RPMI7951 (cell line): Measurements from ENCODE around the gene MGAT5. TPM values are rescaled to one million over a fixed set of nuclear protein-coding genes. Genes with fewer than 3 reads are reported as not detected.

ENCODE experiments used
- DNase-seq: peaks from one replicate; pipeline ENCODE4 v3.0.0-alpha.2; 2012; ENCODE audit warnings: low read depth
- total RNA-seq: library from RNA; depleted of rRNA; stranded (reverse); fragments of >200 nt; shearing (Covaris generic); gene quantifications from 2 replicates; pipeline ENCODE4 v1.2.3, GENCODE V29; 2014; rRNA removed

MGAT5 gene, protein sequence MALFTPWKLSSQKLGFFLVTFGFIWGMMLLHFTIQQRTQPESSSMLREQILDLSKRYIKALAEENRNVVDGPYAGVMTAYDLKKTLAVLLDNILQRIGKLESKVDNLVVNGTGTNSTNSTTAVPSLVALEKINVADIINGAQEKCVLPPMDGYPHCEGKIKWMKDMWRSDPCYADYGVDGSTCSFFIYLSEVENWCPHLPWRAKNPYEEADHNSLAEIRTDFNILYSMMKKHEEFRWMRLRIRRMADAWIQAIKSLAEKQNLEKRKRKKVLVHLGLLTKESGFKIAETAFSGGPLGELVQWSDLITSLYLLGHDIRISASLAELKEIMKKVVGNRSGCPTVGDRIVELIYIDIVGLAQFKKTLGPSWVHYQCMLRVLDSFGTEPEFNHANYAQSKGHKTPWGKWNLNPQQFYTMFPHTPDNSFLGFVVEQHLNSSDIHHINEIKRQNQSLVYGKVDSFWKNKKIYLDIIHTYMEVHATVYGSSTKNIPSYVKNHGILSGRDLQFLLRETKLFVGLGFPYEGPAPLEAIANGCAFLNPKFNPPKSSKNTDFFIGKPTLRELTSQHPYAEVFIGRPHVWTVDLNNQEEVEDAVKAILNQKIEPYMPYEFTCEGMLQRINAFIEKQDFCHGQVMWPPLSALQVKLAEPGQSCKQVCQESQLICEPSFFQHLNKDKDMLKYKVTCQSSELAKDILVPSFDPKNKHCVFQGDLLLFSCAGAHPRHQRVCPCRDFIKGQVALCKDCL
- 23.9 and 31.0 TPM in 2 replicates for total RNA-seq

DNA sequence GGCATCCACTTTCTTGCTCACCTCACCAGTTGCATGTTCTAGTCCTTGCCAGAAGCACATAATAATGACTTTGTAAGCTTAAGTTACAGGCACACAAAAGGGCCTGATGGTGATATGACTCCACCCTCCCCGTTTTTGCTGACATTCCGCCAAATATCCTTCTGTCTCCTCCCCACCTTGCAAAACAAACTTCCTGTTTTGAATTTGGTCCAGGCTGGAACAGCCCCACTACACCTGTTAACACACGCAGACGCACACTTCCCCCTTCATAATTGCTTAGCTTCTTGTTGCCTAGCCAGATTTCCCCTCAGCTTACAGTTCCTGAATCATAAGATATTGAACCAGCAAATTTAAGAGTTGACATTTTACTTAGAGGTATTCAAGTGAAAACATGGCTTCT is at the start of gene MGAT5:
Gene MGAT5, plus strand, starts transcription at position 269 of the 400 bp plus-strand sequence. CDS start 332 bp downstream, outside the sequence.
- DNase-seq = no peak

DNA sequence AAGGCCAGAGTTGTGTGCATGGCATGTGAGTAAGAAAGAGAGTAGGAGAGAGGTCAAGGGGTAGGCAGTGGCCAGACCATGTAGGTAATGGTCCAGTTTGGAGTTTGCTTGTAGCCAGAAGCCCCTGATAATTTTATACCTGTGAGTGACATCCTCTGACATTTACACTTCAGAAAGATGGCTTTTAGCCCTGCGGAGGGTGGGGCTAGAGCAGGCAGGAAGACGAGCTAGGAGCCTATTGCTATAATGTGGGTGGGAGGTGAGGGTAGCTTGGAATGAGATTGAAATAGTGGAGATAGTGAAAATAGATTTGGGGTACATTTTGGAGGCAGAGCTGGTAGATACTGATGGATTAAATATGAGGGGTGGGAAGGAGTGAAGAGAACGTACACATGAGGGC is 48.8 kb upstream of the MGAT5 start:
- DNase-seq = no peak

DNA sequence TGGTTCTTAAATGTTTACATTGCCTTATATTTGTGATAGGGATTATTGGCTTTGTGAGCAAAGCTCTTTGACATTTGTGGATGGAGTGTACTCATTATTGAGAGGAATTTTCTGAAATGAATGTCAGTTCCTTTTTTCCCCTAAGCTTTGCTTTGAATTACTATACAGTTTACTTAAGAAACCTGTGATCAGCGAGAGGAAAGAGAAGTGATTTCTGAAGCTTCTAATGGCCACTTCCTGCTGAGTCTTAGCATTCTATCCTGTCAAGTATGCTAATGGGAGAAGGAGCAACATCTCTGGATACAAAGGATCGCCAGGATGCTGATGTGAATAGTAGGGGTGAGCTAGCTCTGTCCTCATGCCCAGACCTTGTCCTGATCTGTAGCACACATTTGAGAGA is 47.8 kb upstream of the MGAT5 start:
- no peak for DNase-seq

DNA sequence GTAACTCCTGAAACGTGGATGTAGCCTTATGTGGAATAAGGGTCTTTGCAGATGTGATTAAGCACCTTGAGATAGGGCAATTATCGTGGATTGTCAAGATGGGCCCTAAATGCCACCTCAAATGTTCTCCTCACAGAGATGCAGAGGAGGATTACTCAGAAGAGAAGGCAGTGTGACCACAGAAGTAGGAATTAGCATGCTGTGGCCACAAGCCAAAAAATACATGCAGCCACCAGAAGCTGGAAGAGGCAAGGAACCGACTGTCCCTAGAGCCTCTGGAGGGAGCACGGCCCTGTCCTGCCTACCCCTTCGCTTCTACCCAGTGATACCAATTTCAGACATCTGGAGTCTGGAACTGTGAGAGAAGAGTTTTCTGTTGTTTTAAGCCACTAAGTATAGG is 47.3 kb upstream of the MGAT5 start:
- DNase-seq = peak; percentile 75

DNA sequence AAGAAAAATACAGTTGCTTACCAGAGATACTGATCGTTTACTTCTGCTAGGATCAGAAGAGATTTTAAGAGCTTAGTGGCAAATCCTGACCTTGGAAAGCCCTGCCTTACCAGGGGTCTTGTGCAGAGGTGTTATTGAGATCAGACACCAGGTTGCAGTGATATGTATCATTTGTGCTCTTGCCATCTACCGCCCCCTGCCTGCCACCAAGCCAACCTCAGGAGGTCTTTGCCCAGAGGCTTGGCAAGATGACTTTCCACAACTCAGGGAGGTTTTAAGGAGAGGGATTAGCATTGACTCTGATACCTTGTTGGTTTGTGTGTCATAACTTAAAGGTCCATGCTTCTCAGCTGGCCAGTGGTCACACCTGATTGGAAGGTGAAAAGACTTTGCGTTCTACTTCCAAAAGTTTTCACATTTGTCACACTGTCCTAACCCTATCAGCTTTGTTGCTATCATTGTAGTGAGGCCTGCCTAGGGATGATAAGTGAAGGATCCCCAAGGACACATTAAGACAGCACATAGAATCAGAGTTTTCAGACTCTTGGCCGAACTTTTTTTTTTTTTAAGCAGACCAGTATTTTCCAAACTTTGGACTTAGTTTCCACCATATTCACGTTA is 46.2 kb upstream of the MGAT5 start:
- peak; percentile 38 for DNase-seq

DNA sequence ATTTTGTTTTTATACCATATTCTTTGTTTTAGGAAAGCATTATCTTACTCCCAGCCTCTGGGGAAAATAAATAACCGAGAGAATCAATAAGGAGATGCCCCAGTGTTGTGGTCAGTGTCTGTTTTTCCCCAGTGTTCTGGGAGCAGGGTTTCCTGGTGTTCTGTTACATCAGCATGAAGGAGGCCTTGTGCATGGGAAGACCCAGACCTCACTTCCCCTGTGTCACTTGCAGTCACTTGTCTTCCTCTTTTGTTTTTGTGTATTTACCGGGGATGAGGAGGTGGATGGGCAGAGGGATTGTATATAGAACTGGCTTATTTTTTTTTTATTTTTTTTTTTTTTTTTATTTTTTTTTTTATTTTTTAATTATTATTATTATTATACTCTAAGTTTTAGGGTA is 45.0 kb upstream of the MGAT5 start:
- no peak for DNase-seq

DNA sequence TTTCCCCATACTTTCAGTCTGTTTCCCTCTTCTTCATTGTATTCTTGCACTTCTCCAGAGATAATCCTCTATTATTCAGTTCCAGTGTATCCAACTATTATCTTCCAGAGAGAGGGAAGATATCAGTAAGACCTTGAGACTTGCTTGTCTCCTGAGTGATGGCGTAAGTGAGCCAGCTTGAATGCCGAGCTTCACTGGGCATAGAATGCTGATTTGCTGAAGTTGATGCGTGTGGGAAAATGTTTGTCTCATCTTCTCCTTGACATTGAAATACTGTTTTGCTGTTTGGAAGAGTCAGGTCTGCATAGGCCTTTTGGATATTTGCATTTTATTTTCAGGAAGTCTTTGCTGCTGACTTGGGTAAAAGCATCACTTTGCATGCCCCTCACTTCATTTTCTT is 41.1 kb upstream of the MGAT5 start:
- DNase-seq = no peak

DNA sequence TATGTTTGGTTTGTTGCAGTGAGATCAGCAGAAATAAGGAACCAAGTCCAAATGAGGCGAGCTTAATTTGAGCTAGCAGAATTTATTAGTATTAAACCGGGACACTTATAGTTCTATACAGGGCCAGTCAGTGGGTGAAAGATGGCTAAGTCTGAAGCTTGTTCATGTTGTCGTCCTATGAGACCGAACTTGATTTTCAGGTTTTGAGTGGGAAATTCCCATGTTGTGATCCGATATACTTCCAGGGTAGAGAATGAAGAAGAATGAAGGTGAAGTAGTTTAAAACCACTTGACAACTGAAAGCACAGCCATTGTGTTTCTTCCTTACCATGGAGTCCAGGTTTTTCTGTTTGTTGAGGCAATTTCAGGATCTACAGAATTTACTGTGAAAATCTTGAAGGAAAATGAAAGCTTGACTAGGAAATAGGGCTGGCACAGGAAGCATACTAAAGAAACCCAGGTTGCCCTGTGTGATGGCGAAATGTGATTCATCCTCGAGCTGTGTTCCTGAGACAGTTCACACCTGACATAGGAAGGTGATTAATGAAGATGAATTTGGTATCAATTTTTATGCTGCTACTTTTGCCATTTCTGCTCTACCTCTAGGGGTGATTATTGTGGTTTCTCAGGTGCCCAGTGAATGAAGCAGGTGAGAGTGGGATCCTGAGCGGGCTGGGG is 37.6 kb upstream of the MGAT5 start:
- no peak for DNase-seq

DNA sequence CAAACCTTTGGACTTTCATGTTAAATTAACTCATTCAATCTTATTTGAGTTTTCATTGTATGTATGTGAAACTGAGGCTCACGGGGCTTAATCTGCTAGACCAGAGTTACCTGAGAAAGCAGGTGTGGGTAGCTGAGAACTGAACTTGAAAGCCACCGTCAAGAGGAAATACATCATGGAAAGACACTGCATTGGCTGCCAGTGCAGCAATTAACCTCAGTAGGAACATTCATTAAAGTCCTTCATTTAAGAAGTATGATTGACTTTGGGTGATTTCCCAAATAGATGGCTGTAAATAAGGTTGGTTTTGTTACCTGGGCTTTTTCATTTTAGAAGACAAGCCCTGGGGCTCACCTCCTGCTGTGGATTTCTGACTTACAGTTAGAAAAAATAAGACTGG is 36.5 kb upstream of the MGAT5 start:
- DNase-seq = no peak

DNA sequence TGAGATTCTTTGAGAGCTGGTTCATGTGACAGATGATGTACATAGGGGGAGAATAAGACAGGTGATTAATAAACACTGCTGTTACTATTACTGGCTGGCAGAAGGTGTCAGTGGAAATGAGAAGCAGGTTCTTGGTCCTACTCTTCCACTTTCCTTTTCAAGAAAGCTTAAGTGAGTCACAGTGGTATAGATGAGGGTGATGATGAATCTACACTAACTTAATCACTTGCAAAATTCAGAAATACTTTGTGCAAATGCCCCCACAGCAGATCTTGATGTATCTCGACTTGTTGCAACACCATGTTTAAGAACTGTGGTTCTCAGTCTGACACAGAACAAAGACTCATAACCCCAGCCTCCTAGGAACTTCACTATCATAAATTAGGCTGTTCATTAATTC is 35.9 kb upstream of the MGAT5 start:
- DNase-seq = no peak

DNA sequence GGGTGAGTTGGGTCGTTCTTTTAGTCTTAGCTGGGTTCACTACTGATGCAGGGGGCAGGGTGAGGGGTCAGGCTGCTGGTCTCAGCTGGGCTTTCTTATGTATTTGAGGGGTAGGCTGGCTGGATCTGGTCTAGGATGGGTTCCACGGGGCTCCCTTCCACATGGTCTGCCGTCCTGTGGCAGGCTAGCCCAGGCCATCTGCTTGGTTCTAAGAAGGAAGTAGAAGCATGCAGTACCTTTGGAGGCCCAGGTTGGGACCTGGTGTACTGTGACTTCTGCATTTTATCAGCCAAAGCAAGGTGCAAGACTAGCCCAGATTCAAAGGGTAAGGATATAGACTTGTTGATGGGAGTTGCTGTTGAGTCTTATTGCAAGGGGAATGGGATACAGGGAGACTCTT is 35.5 kb upstream of the MGAT5 start:
- no peak for DNase-seq

DNA sequence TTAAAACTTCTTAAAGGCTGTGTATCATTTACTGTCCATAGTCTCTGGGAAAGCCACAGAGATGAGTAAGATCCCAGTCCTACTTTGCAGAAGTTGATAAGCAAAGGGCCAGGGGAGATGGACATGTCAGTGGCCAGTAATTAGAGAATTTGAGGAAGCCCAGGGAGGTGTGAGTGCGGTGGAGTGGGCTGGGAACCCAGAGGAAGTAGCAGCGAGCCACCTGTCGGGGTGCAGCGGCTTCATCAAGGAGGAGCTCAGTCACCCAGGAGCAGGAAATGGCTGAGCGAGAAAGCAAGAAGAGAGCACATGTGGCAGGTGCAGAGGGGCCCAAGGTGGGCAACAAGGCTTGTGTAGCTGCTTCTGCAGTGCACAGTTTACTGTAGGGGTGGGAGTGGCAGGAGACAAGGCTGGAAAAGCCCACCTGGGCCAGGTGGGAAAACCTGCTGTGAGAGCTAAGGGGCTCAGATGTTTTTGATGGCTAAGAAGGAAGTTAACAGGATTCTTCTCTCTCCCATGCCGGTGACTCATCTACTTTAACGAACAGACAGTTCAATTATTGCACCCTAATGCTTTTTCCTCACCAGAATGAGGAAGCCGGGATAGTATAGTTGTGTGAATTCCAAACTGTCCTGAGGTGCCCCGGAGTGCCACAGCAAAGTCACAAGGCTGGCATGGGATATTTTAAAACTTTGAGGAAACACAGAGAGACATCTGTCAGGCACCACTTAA is 34.8 kb upstream of the MGAT5 start:
- peak; percentile 27 for DNase-seq

DNA sequence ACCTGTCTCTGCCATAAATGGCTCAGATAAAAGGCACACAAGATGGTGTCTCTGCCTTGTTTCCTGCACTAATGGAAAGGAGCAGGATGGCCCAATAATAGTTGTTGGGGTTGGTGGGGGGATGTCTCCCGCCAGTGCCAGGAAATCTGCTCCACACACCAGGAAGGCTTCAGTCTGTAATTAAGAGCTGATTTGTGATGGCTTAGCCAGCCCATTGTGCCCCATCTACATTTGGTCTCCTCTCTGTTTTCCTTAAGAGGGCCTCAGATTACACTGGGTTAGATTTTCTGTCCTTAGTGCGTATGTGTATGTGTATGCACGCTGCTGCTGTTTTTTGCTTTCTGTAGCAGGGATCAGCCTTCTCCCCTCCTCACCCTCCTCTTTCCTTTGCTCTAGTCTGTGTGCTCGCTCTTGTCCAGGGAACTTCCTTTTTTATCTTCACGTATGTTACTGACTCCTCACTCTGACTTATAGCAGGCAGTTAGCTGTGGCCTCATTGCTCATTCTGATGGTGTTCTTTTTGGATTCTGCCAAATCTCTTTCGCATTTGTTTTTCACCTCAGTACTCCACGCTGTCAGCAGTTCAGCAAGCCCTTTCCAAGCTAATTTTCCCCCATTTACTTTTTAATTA is 33.4 kb upstream of the MGAT5 start:
- no peak for DNase-seq

DNA sequence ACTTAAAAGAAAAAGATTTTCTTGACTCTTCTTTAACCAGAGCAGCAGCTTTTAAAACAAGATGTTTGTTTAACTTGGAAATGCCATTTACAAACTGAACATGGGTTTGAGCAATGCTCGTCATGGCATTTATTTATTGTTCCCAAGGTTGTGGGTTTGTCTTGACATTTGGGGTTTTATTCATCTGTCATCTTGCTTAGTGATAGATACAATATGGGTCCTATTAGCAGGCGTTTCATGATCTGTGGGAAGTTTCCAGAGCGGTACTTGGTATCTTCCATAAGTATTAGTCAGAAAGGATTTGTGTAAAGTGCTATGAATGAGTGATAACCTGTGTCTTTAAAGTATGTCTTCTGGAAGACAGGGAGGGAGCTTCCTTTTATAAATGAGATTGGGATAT is 29.9 kb upstream of the MGAT5 start:
- no peak for DNase-seq

DNA sequence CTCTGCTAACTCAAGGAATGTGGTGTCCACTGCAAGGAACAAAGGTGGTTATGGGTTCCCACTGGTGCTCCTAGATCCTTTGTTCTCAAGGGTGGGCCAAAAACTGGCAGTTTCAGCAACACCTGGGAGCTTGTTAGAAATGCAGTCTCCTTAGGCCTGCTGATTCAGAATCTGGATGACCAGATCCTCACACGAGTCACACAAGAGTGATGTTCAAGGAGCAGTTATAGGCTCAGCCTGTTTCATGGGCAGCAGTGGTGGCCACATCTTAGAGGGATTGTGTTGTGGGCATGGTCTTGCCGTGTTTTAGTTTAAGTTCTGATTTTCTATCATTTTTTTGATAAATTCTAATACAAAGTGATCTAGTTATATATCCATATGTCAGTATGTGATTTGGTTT is 28.7 kb upstream of the MGAT5 start:
- DNase-seq = no peak

DNA sequence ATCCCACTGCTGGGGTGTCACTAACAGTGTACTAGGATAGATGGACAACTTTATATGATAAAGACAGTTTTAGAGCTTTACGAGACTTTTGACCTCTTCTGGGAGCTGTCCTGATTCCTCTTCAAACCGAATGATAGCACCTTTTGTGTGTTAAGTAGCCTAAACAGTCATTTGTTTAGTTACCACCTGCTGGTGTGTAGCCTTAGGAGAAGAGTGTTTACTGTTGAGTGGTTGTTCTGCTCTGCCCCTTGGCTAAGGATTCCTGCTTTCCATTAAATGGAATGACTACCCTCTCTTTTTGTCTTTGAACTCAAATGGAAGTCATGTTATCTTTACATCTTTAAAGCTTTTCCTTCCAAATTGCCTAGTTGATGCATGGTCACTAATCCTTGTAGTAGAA is 28.0 kb upstream of the MGAT5 start:
- no peak for DNase-seq

DNA sequence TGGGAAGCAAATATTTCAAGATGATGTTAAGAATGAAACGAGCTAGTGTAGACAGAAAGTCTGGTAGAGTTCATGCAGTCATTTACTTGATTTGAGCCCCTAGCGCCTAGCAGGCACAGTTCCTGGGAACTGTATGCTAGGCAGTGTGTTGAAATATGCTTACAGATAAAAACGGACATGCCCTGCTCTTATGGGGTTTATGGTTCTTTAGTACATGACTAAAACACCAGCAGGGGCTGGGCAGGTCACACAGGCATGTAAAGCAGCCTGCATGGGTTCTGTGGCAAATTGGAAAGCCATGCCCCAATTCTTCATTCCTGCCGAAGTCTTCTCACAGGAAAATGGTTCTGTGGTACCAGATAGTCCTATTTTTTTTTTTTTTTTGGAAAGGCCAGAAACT is 27.3 kb upstream of the MGAT5 start:
- no peak for DNase-seq

DNA sequence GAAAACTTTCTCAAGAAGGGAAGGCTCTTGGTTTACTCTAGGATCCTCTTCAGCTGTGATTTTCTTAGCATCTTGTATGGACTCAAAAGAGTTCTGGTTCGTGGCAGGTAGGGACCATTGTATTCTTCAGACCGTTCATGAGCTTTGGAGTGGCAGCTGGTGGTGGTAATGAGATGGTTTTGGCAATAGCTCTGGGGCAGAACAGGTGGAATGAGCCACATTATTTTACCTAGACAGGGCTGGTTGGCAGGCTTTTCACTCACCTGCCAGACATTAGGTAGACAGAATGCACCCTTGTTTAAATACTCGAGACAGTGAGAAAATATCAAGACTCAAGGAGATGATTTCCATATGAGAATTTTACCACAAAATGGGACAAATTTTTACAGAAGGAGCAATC is 26.2 kb upstream of the MGAT5 start:
- DNase-seq = no peak

DNA sequence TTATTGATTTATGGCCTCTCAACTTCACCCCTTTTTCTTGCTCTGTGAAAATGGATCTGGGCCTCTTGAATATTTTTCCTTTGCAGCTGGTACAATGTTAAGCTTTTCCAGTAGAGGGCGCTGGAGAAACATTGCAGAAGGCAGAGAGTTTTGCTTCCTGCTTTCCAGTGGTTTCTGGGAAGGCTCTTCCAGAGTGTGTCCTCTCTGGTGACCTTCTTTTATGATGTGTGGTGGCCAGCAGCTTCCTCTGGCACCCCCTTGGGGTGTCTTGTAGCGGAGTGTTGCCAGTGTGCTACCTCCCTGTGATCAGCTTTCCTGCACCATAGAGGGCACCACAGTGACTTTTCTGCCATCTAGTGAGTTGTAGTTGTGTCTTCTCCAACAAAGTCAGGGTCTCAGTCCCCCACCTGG is 25.4 kb upstream of the MGAT5 start:
- DNase-seq = peak; percentile 27

DNA sequence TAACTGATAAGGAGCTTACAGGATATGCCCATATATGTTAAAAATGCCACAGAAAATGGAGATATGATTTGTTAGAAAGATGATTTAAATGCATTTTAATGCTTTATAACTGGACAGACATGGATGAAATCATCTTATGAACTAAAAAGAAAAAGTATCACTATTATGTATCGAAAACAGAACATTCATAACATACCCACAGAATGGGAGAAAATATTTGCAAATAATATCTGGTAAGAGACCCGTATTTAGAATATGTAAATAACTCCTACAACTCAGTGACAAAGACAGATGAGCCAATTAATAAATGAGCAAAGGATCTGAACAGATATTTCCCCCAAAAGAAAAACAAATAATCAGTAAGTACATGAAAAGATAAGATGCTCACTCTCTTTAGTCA is 24.3 kb upstream of the MGAT5 start:
- DNase-seq = no peak

DNA sequence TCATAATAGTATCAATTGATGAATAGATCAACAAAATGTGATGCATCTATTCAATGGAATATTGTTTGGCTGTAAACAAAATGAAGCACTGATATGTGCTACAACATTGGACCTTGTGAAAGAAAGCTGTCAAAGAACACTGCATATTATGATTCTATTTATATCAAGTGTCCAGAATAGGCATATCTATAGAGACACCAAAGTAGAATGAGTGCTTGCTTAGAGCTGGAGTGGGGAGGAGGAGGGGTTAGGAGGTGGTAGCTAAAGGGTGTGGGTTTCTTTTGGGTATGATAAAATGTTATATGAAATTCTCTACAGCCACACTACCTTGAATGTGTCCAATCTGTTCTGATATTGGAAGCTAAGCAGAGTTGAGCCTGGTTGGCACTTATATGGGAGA is 23.0 kb upstream of the MGAT5 start:
- no peak for DNase-seq
